Measurements from ENCODE around the gene CCL4. TPM values are rescaled to one million over a fixed set of nuclear protein-coding genes. Genes with fewer than 3 reads are reported as not detected.
"Not testable (repeated sequence)": the region's sequence is repeated elsewhere in the genome, so short reads cannot be mapped to it uniquely, and the experiment has no call there.

Gene CCL4
- total RNA-seq, 1 donor = 0.36 TPM

GRCh38 chr17:36111068-36111490, 7.5 kb downstream of the CCL4 start:
- no peaks in the 10 kb centered on the region for H3K9me3 ChIP-seq (ENCODE audit: low read depth, low read length)
- no peaks in the 10 kb centered on the region for H3K27me3 ChIP-seq (ENCODE audit: insufficient read depth, low read length)
- no peak for DNase-seq (ENCODE audit: insufficient read length, low spot score, missing footprints)
- TF ChIP-seq CTCF (IDR thresholded peaks at IDR 0.05; ENCODE audit: extremely low read depth, low read depth, low read length) = no peak
- H2AFZ ChIP-seq (ENCODE audit: low read length) = no peak overlapping the region
- H3K79me2 ChIP-seq (ENCODE audit: insufficient read depth, low read length) = no peaks in the 10 kb centered on the region
- no peak overlapping the region for H3K4me2 ChIP-seq (ENCODE audit: insufficient read depth, low read length)
- no peak overlapping the region for H3K27ac ChIP-seq (ENCODE audit: low read depth, low read length)
- no peaks in the 10 kb centered on the region for H3K4me1 ChIP-seq (ENCODE audit: insufficient read depth, low read length)
- H3K36me3 ChIP-seq (ENCODE audit: insufficient read depth, low read length) = no peaks in the 10 kb centered on the region
- H3K4me3 ChIP-seq (ENCODE audit: insufficient read depth, low read length) = no peak overlapping the region
- H4K20me1 ChIP-seq (ENCODE audit: insufficient read depth, low read length) = no peaks in the 10 kb centered on the region

GRCh38 chr17:36112572-36112971, 8.9 kb downstream of the CCL4 start:
- H3K4me3 ChIP-seq (ENCODE audit: insufficient read depth, low read length) = no peak overlapping the region
- DNase-seq (ENCODE audit: insufficient read length, low spot score, missing footprints) = no peak
- no peak for TF ChIP-seq CTCF (IDR thresholded peaks at IDR 0.05; ENCODE audit: extremely low read depth, low read depth, low read length)
- H3K9me3 ChIP-seq (ENCODE audit: low read depth, low read length) = no peaks in the 10 kb centered on the region
- no peak overlapping the region for H2AFZ ChIP-seq (ENCODE audit: low read length)
- no peaks in the 10 kb centered on the region for H3K79me2 ChIP-seq (ENCODE audit: insufficient read depth, low read length)
- H3K27ac ChIP-seq (ENCODE audit: low read depth, low read length) = no peak overlapping the region
- no peaks in the 10 kb centered on the region for H4K20me1 ChIP-seq (ENCODE audit: insufficient read depth, low read length)
- H3K4me2 ChIP-seq (ENCODE audit: insufficient read depth, low read length) = no peak overlapping the region
- H3K27me3 ChIP-seq (ENCODE audit: insufficient read depth, low read length) = no peaks in the 10 kb centered on the region
- no peaks in the 10 kb centered on the region for H3K36me3 ChIP-seq (ENCODE audit: insufficient read depth, low read length)
- H3K4me1 ChIP-seq (ENCODE audit: insufficient read depth, low read length) = no peaks in the 10 kb centered on the region

GRCh38 chr17:36113131-36113530, 9.5 kb downstream of the CCL4 start:
- not testable (repeated sequence) for H3K4me1 ChIP-seq (ENCODE audit: insufficient read depth, low read length); H3K27me3 ChIP-seq (ENCODE audit: insufficient read depth, low read length); H3K36me3 ChIP-seq (ENCODE audit: insufficient read depth, low read length); H3K4me3 ChIP-seq (ENCODE audit: insufficient read depth, low read length); H3K79me2 ChIP-seq (ENCODE audit: insufficient read depth, low read length); DNase-seq (ENCODE audit: insufficient read length, low spot score, missing footprints); H3K27ac ChIP-seq (ENCODE audit: low read depth, low read length); H2AFZ ChIP-seq (ENCODE audit: low read length); H3K9me3 ChIP-seq (ENCODE audit: low read depth, low read length); H3K4me2 ChIP-seq (ENCODE audit: insufficient read depth, low read length); H4K20me1 ChIP-seq (ENCODE audit: insufficient read depth, low read length)

GRCh38 chr17:36114971-36115648, 11.5 kb downstream of the CCL4 start:
- H3K27ac ChIP-seq (ENCODE audit: low read depth, low read length); H2AFZ ChIP-seq (ENCODE audit: low read length): not testable (repeated sequence)

GRCh38 chr17:36115649-36115977, 12.0 kb downstream of the CCL4 start:
- not testable (repeated sequence) for DNase-seq (ENCODE audit: insufficient read length, low spot score, missing footprints); H3K4me3 ChIP-seq (ENCODE audit: insufficient read depth, low read length); H3K4me2 ChIP-seq (ENCODE audit: insufficient read depth, low read length); H3K36me3 ChIP-seq (ENCODE audit: insufficient read depth, low read length); H3K27me3 ChIP-seq (ENCODE audit: insufficient read depth, low read length); H2AFZ ChIP-seq (ENCODE audit: low read length); H3K9me3 ChIP-seq (ENCODE audit: low read depth, low read length); H4K20me1 ChIP-seq (ENCODE audit: insufficient read depth, low read length); H3K27ac ChIP-seq (ENCODE audit: low read depth, low read length); H3K79me2 ChIP-seq (ENCODE audit: insufficient read depth, low read length); H3K4me1 ChIP-seq (ENCODE audit: insufficient read depth, low read length)

More at GRCh38 chr17:36114971-36115648, 11.5 kb downstream of the CCL4 start:
- not testable (repeated sequence) for H3K4me3 ChIP-seq (ENCODE audit: insufficient read depth, low read length); H3K4me2 ChIP-seq (ENCODE audit: insufficient read depth, low read length); H3K36me3 ChIP-seq (ENCODE audit: insufficient read depth, low read length); H3K27me3 ChIP-seq (ENCODE audit: insufficient read depth, low read length); H3K79me2 ChIP-seq (ENCODE audit: insufficient read depth, low read length); DNase-seq (ENCODE audit: insufficient read length, low spot score, missing footprints); H3K9me3 ChIP-seq (ENCODE audit: low read depth, low read length); H4K20me1 ChIP-seq (ENCODE audit: insufficient read depth, low read length); H3K4me1 ChIP-seq (ENCODE audit: insufficient read depth, low read length)

All from osteoblast (primary cell).